Neural cell (in vitro differentiated cells): ENCODE measurements around the gene TBKBP1. TPM values are rescaled to one million over a fixed set of nuclear protein-coding genes. Genes with fewer than 3 reads are reported as not detected.
A peak's percentile ranks its signal among the peaks of the same experiment; 100 is the strongest.

Experiments
- H2AFZ ChIP-seq: fragments of 200-600, 300-800 bp; sonication (generic), shearing (Covaris generic); 2 replicates; pipeline ENCODE4 v1.6.0; 2014; ENCODE audit warnings: low read depth, mild to moderate bottlenecking, antibody characterized with exemption, low read length, moderate library complexity
- H3F3A ChIP-seq: fragments of 200-600 bp; shearing (Covaris generic); 2 replicates; pipeline ENCODE4 v1.6.1; 2016; ENCODE audit warnings: mild to moderate bottlenecking, moderate library complexity, mixed read lengths, antibody characterized with exemption, low read length; ENCODE audit not compliant: insufficient read depth, poor library complexity, severe bottlenecking
- H3K27ac ChIP-seq: fragments of 200-600, 300-800 bp; sonication (generic), shearing (Covaris generic); 2 replicates; pipeline ENCODE4 v1.5.1; 2014; ENCODE audit warnings: mild to moderate bottlenecking, low read length, moderate library complexity
- H3K27me3 ChIP-seq: fragments of 300-800, 200-600 bp; sonication (generic), shearing (Covaris generic); 2 replicates; pipeline ENCODE4 v1.6.0; 2014; ENCODE audit warnings: mild to moderate bottlenecking, low read depth, low read length, moderate library complexity; ENCODE audit not compliant: insufficient read depth
- H3K36me3 ChIP-seq: fragments of 300-800, 200-600 bp; sonication (generic), shearing (Covaris generic); 2 replicates; pipeline ENCODE4 v1.5.1; 2014; ENCODE audit warnings: mild to moderate bottlenecking, antibody characterized with exemption, low read length, moderate library complexity; ENCODE audit not compliant: insufficient read depth
- H3K4me2 ChIP-seq: fragments of 300-800, 200-600 bp; sonication (generic), shearing (Covaris generic); 2 replicates; pipeline ENCODE4 v1.6.0; 2014; ENCODE audit warnings: mild to moderate bottlenecking, low read length
- H3K4me3 ChIP-seq: fragments of 300-800, 200-600 bp; sonication (generic), shearing (Covaris generic); 2 replicates; pipeline ENCODE4 v1.5.1; 2014; ENCODE audit warnings: mild to moderate bottlenecking, low read length, moderate library complexity
- H3K79me2 ChIP-seq: fragments of 200-600 bp; shearing (Covaris generic); replicated peaks from 2 replicates; pipeline ENCODE4 v1.6.0; 2014; ENCODE audit warnings: mild to moderate bottlenecking, low read length, moderate library complexity; ENCODE audit not compliant: insufficient read depth
- H3K9ac ChIP-seq: fragments of 300-800, 200-600 bp; sonication (generic), shearing (Covaris generic); 2 replicates; pipeline ENCODE4 v1.6.1; 2016; ENCODE audit warnings: mild to moderate bottlenecking, low read length, mixed read lengths
- H3K9me2 ChIP-seq: fragments of 200-600 bp; shearing (Covaris generic); 2 replicates; pipeline ENCODE4 v1.6.1; 2016; ENCODE audit warnings: mild to moderate bottlenecking, low read length, mixed read lengths; ENCODE audit not compliant: insufficient read depth
- H3K9me3 ChIP-seq: fragments of 200-600, 300-800 bp; sonication (generic), shearing (Covaris generic); 2 replicates; pipeline ENCODE4 v1.6.1; 2016; ENCODE audit warnings: mild to moderate bottlenecking, mixed run types, low read length, moderate library complexity, mixed read lengths
- H4K20me1 ChIP-seq: fragments of 200-600 bp; shearing (Covaris generic); 2 replicates; pipeline ENCODE4 v1.6.1; 2016; ENCODE audit warnings: mild to moderate bottlenecking, mixed run types; ENCODE audit not compliant: insufficient read depth
- MXI1 ChIP-seq: fragments of 450-650 bp; conservative IDR thresholded peaks from 2 replicates; pipeline ENCODE4 v1.6.1; 2014; ENCODE audit warnings: antibody characterized with exemption, mild to moderate bottlenecking; ENCODE audit not compliant: poor library complexity, severe bottlenecking
- TAF1 ChIP-seq: IDR thresholded peaks from 2 replicates; pipeline ENCODE4 v1.6.1; 2012; ENCODE audit warnings: low read depth
- polyA plus RNA-seq: library from polyadenylated mRNA; depleted of rRNA; stranded (reverse); fragments of >200 nt; gene quantifications from 2 replicates; pipeline ENCODE4 v1.2.3, GENCODE V29; 2014
- TF ChIP-seq, protein P1 (sequence below): fragments of 450-650 bp; IDR thresholded peaks from 2 replicates; pipeline ENCODE4 v1.5.1; 2014; ENCODE audit warnings: antibody characterized with exemption, mild to moderate bottlenecking, moderate library complexity; ENCODE audit not compliant: poor library complexity, severe bottlenecking
- TF ChIP-seq, protein P2 (sequence below): IDR thresholded peaks from 2 replicates; pipeline ENCODE4 v1.6.1; 2012; ENCODE audit warnings: borderline replicate concordance

The TBKBP1 gene
- polyA plus RNA-seq, 1 donor from 2014 or later, result 25.4 TPM

DNA sequence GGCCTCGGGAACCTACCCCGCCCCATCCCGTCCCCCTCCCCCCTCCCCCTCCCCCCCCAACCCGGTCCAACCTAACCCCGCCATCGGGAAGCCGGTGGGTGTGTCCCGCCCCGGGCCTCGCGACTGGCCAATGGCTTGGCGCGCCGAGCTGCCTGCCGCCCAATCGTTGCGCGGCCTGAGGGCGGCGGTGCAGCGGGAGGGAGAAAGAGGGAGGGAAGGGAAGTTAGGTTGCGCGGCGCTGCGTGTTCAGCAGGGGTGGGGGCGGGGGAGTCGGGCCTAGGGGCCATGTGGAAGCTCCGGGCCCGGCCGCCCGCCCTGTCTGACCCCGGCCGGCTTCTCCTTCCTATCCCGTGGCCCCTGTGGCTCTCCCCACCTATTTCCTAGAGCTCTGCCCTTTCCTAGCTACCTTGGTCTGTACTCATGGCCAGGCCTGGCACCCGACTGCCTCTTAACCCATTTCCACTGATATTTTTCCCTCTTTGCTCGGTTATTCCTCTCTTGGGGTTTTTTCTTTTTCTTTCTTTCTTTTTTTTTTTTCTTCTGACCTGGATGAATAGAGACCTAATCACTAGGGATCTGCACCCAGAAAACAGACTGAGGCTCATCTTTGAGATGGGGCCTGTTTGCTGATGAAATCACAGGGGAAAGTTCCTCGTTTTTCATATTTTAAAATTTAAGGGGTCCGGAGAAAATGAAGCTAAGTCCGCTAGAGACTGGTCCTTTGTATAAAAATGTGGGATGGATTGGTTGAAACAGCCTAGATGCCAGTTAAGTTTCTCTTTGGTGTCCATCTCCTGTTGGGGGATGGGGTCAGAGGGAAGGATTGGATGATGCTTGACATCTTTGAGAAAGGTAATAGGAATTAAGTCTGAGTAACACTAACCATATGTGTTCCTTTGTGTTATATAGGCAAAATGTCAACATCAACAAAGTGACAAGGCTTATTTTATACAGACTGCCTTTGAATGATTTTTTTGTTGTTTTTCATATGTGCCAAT is 43.1 kb upstream of the TBKBP1 start:
- Histone ChIP-seq H3K27me3 (no peaks in the 10 kb centered on the region), H2AFZ (peak overlapping the region; percentile 19), H3K79me2 (peaks cover 53% of the 10 kb centered on the region), H3K9me3 (no peaks in the 10 kb centered on the region), H3K9me2 (no peaks in the 10 kb centered on the region), H3F3A (no peaks in the 10 kb centered on the region), H4K20me1 (no peaks in the 10 kb centered on the region), H3K27ac (peak overlapping the region; percentile 79), H3K4me2 (peak overlapping the region; percentile 90), H3K9ac (peak overlapping the region; percentile 82), H3K36me3 (no peaks in the 10 kb centered on the region), H3K4me3 (peak overlapping the region; percentile 88)
- TF ChIP-seq, protein P1, sequence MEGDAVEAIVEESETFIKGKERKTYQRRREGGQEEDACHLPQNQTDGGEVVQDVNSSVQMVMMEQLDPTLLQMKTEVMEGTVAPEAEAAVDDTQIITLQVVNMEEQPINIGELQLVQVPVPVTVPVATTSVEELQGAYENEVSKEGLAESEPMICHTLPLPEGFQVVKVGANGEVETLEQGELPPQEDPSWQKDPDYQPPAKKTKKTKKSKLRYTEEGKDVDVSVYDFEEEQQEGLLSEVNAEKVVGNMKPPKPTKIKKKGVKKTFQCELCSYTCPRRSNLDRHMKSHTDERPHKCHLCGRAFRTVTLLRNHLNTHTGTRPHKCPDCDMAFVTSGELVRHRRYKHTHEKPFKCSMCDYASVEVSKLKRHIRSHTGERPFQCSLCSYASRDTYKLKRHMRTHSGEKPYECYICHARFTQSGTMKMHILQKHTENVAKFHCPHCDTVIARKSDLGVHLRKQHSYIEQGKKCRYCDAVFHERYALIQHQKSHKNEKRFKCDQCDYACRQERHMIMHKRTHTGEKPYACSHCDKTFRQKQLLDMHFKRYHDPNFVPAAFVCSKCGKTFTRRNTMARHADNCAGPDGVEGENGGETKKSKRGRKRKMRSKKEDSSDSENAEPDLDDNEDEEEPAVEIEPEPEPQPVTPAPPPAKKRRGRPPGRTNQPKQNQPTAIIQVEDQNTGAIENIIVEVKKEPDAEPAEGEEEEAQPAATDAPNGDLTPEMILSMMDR, result no peak
- TF ChIP-seq MXI1, result peak; percentile 89

- TF ChIP-seq, protein P1, result no peak
- no peak for TF ChIP-seq MXI1
- TF ChIP-seq, protein P2, sequence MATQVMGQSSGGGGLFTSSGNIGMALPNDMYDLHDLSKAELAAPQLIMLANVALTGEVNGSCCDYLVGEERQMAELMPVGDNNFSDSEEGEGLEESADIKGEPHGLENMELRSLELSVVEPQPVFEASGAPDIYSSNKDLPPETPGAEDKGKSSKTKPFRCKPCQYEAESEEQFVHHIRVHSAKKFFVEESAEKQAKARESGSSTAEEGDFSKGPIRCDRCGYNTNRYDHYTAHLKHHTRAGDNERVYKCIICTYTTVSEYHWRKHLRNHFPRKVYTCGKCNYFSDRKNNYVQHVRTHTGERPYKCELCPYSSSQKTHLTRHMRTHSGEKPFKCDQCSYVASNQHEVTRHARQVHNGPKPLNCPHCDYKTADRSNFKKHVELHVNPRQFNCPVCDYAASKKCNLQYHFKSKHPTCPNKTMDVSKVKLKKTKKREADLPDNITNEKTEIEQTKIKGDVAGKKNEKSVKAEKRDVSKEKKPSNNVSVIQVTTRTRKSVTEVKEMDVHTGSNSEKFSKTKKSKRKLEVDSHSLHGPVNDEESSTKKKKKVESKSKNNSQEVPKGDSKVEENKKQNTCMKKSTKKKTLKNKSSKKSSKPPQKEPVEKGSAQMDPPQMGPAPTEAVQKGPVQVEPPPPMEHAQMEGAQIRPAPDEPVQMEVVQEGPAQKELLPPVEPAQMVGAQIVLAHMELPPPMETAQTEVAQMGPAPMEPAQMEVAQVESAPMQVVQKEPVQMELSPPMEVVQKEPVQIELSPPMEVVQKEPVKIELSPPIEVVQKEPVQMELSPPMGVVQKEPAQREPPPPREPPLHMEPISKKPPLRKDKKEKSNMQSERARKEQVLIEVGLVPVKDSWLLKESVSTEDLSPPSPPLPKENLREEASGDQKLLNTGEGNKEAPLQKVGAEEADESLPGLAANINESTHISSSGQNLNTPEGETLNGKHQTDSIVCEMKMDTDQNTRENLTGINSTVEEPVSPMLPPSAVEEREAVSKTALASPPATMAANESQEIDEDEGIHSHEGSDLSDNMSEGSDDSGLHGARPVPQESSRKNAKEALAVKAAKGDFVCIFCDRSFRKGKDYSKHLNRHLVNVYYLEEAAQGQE, result no peak
- no peak for TF ChIP-seq TAF1
- H3K9me2 ChIP-seq, result no peaks in the 10 kb centered on the region
- no peaks in the 10 kb centered on the region for H3K9me3 ChIP-seq
- H3K4me3 ChIP-seq, result peak overlapping the region; percentile 88
- no peak overlapping the region for H2AFZ ChIP-seq
- H3K9ac ChIP-seq, result no peak overlapping the region
- H3K4me2 ChIP-seq, result peak overlapping the region; percentile 90
- no peaks in the 10 kb centered on the region for H4K20me1 ChIP-seq
- no peak overlapping the region for H3K27ac ChIP-seq
- no peaks in the 10 kb centered on the region for H3F3A ChIP-seq
- H3K36me3 ChIP-seq, result no peaks in the 10 kb centered on the region
- H3K79me2 ChIP-seq, result peaks cover 53% of the 10 kb centered on the region
- no peaks in the 10 kb centered on the region for H3K27me3 ChIP-seq
These were observed 42.3 kb upstream of the TBKBP1 start for GRCh38 chr17:47651704-47652103.
